Cardiac fibroblast (primary cell): Measurements from ENCODE around the gene BCL2L11.
"Not testable (repeated sequence)": the region's sequence is repeated elsewhere in the genome, so short reads cannot be mapped to it uniquely, and the experiment has no call there.

Experiments
- DNase-seq, 2 donors: peaks; one replicate each; pipeline versions ENCODE4 v3.0.0 to v3.0.0-alpha.2; 2010; ENCODE audit warnings: low read depth in 2 of 2
- H3K4me3 ChIP-seq, 2 donors: replicated peaks in 1 of 2; 1 replicate in 1 of 2; 2 replicates in 1 of 2; pipeline ENCODE4 v1.5.1; 2011; ENCODE audit warnings: low read depth in 2 of 2, low read length in 2 of 2, mild to moderate bottlenecking in 2 of 2, moderate library complexity in 1 of 2
- TF ChIP-seq, protein P1 (sequence below): IDR thresholded peaks from one replicate; pipeline ENCODE4 v1.5.1; 2011; ENCODE audit warnings: low read depth, mild to moderate bottlenecking, low read length, inconsistent platforms

BCL2L11 gene

GRCh38 chr2:111120253-111121027, at the start of gene BCL2L11:
Gene BCL2L11 (plus strand): TSS chr2:111120914. CDS start chr2:111123746, 2,832 bp downstream.
- TF ChIP-seq, protein P1, sequence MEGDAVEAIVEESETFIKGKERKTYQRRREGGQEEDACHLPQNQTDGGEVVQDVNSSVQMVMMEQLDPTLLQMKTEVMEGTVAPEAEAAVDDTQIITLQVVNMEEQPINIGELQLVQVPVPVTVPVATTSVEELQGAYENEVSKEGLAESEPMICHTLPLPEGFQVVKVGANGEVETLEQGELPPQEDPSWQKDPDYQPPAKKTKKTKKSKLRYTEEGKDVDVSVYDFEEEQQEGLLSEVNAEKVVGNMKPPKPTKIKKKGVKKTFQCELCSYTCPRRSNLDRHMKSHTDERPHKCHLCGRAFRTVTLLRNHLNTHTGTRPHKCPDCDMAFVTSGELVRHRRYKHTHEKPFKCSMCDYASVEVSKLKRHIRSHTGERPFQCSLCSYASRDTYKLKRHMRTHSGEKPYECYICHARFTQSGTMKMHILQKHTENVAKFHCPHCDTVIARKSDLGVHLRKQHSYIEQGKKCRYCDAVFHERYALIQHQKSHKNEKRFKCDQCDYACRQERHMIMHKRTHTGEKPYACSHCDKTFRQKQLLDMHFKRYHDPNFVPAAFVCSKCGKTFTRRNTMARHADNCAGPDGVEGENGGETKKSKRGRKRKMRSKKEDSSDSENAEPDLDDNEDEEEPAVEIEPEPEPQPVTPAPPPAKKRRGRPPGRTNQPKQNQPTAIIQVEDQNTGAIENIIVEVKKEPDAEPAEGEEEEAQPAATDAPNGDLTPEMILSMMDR = no peak
- H3K4me3 ChIP-seq = peak within 1 kb of the TSS; percentile 68 to 96
- DNase-seq = peak; percentile 86 to 95

GRCh38 chr2:111071600-111072171, 49.0 kb upstream of the BCL2L11 start:
- H3K4me3 ChIP-seq = no peak overlapping the region
- peak; percentile 84 to 93 for DNase-seq
- TF ChIP-seq, protein P1 = no peak

DNA sequence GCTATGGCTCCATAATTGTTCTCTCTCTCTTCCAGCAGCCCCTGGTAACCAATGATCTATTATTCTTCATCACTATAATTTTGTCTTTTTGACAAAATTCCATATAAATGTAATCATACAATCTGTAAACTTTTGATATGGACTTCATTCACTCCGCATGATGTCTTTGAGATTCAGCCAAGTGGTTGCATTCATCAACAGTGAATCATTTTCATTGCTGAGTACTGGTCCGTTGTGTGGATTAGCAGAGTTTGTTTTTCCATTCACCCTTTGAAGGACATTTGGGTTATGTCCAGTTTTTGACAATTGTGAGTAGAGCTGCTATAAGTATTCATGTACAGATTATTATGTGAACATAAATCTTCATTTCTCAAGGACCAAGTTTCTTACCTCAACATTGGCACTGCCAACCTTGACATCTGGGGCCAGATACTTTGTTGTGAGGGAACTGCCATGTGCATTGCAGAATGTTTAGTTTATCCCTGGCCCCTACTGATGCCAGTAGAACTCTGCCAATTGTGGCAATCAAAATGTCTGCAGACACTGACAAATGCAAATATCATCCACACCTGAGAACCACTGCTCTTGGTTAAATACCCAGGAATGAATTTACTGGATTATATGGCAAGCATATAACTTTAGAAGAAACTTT, 48.4 kb upstream of the BCL2L11 start:
- DNase-seq = peak; percentile 77 to 91
- H3K4me3 ChIP-seq = no peak overlapping the region
- TF ChIP-seq, protein P1 = no peak

- H3K4me3 ChIP-seq, DNase-seq: not testable (repeated sequence)
Observed at GRCh38 chr2:111082659-111083058, 38.1 kb upstream of the BCL2L11 start.

GRCh38 chr2:111091811-111092211, 28.9 kb upstream of the BCL2L11 start:
- no peak overlapping the region for H3K4me3 ChIP-seq
- TF ChIP-seq, protein P1 = no peak
- DNase-seq = no peak

DNA sequence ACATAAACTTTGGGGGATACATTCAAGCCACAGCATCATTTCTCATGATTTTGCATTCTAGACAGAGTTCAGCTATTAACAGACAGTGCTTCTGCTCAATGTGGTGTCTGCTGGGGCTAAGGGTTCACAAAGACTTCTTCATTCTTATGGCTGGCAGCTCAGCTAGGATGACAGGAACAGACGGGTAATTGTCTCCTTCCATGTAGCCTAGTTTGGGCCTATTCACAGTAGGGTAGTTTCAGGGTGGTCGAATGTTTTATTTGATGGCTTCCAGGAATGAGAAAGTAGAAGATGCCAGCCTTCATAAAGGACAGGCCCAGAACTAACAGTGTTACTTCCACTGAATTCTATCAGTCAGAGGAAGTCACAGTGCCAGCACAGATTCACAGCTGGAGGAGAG, 26.0 kb upstream of the BCL2L11 start:
- TF ChIP-seq, protein P1 = no peak
- H3K4me3 ChIP-seq = no peak overlapping the region
- no peak for DNase-seq

DNA sequence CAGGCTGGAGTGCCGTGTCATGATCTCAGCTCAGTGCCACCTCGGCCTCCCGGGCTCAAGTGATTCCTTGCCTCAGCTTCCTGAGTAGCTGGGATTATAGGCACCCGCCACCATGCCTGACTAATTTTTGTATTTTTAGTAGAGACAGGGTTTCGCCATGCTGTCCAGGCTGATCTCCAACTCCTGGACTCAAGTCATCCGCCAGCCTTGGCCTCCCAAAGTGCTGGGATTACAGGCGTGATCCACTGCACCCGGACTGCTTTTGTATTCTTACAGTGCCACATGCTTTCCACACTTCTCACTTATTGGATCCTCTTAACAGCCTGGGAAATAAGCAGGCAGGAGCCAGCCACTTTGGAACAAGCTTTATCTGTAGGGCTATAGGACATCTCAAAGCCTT, 25.3 kb upstream of the BCL2L11 start:
- no peak overlapping the region for H3K4me3 ChIP-seq
- TF ChIP-seq, protein P1 = no peak
- DNase-seq = no peak
